ENCODE results near the gene ABHD2.
A peak's percentile ranks its signal among the peaks of the same experiment; 100 is the strongest.
"Not testable (repeated sequence)": the region's sequence is repeated elsewhere in the genome, so short reads cannot be mapped to it uniquely, and the experiment has no call there.

The ABHD2 gene

GRCh38 chr15:89129816-89130134 lies 41.5 kb downstream of the ABHD2 start:
- in situ Hi-C loops (cut with MboI; ENCODE audit: low pct_unique_long_range_greater_than_20kb, low sequenced_read_pairs, unreplicated experiment), result no loop called here
- no peak for TF ChIP-seq CTCF (IDR thresholded peaks at IDR 0.05; ENCODE audit: extremely low read depth, insufficient read depth, missing control alignments)
- DNase-seq (ENCODE audit: low spot score), result no peak

GRCh38 chr15:89130201-89130600 lies 41.9 kb downstream of the ABHD2 start:
- TF ChIP-seq CTCF (IDR thresholded peaks at IDR 0.05; ENCODE audit: extremely low read depth, insufficient read depth, missing control alignments), result no peak
- DNase-seq (ENCODE audit: low spot score), result peak; percentile 62
- in situ Hi-C loops (cut with MboI; ENCODE audit: low pct_unique_long_range_greater_than_20kb, low sequenced_read_pairs, unreplicated experiment), result no loop called here

GRCh38 chr15:89131731-89132130 lies 43.5 kb downstream of the ABHD2 start:
- in situ Hi-C loops (cut with MboI; ENCODE audit: low pct_unique_long_range_greater_than_20kb, low sequenced_read_pairs, unreplicated experiment), result no loop called here
- no peak for TF ChIP-seq CTCF (IDR thresholded peaks at IDR 0.05; ENCODE audit: extremely low read depth, insufficient read depth, missing control alignments)
- DNase-seq (ENCODE audit: low spot score), result no peak

- no peak for TF ChIP-seq CTCF (IDR thresholded peaks at IDR 0.05; ENCODE audit: extremely low read depth, insufficient read depth, missing control alignments)
- in situ Hi-C loops (cut with MboI; ENCODE audit: low pct_unique_long_range_greater_than_20kb, low sequenced_read_pairs, unreplicated experiment), result no loop called here
- DNase-seq (ENCODE audit: low spot score), result no peak
These were observed 44.6 kb downstream of the ABHD2 start for GRCh38 chr15:89132611-89133507.

- DNase-seq (ENCODE audit: low spot score); in situ Hi-C loops (cut with MboI; ENCODE audit: low pct_unique_long_range_greater_than_20kb, low sequenced_read_pairs, unreplicated experiment): not testable (repeated sequence)
These were observed 47.3 kb downstream of the ABHD2 start for GRCh38 chr15:89135387-89136077.

GRCh38 chr15:89136078-89136806 lies 48.0 kb downstream of the ABHD2 start:
- no peak for TF ChIP-seq CTCF (IDR thresholded peaks at IDR 0.05; ENCODE audit: extremely low read depth, insufficient read depth, missing control alignments)
- no peak for DNase-seq (ENCODE audit: low spot score)
- in situ Hi-C loops (cut with MboI; ENCODE audit: low pct_unique_long_range_greater_than_20kb, low sequenced_read_pairs, unreplicated experiment), result no loop called here

All from GM13977 (cell line).